Right atrium auricular region (tissue), 2 donors: Measurements from ENCODE around the gene UBTF. TPM values are rescaled to one million over a fixed set of nuclear protein-coding genes. Genes with fewer than 3 reads are reported as not detected.

ENCODE experiments used
- DNase-seq: peaks from one replicate; pipeline ENCODE4 v3.0.0-alpha.2; 2019; ENCODE audit warnings: low spot score
- H3K27ac ChIP-seq, 2 donors: fragments of 200-600 bp; sonication (generic); 1 replicate in 1 of 2; 2 replicates in 1 of 2; pipeline ENCODE4 v1.5.1; 2016 to 2019
- H3K27me3 ChIP-seq, 2 donors: fragments of 200-600 bp; sonication (generic); one replicate each; pipeline versions ENCODE4 v1.5.1 to v1.6.0; 2017 to 2019
- H3K36me3 ChIP-seq: fragments of 200-600 bp; sonication (generic); one replicate; pipeline ENCODE4 v1.5.1; 2016
- H3K4me1 ChIP-seq, 2 donors: fragments of 200-600 bp; sonication (generic); one replicate each; pipeline versions ENCODE4 v1.5.1 to v1.6.0; 2017 to 2019
- H3K4me3 ChIP-seq, 2 donors: fragments of 200-600 bp; sonication (generic); 1 replicate in 1 of 2; 2 replicates in 1 of 2; pipeline ENCODE4 v1.5.1; 2017 to 2019; ENCODE audit warnings: mild to moderate bottlenecking in 1 of 2, moderate library complexity in 1 of 2
- H3K9me3 ChIP-seq, 2 donors: fragments of 200-600 bp; sonication (generic); one replicate each; pipeline ENCODE4 v1.5.1; 2019
- CTCF ChIP-seq, 2 donors: fragments of 200-600 bp; sonication (generic); IDR thresholded peaks; one replicate each; pipeline ENCODE4 v1.5.1; 2019; ENCODE audit warnings: antibody characterized with exemption in 2 of 2
- total RNA-seq, 2 donors: library from RNA; depleted of rRNA; stranded (reverse); fragments of >200 nt; gene quantifications; one replicate each; pipeline ENCODE4 v1.1.0, GENCODE V29; 2016

UBTF gene
- total RNA-seq, 2 donors from 2014 or later: 39.3 to 42.3 TPM

GRCh38 chr17:44192750-44193149 is 26.7 kb downstream of the UBTF start:
- no peak for TF ChIP-seq CTCF (IDR thresholded peaks at IDR 0.05)
- Histone ChIP-seq H3K27ac (no peak overlapping the region), H3K4me3 (no peak overlapping the region), H3K27me3 (no peaks in the 10 kb centered on the region), H3K9me3 (no peaks in the 10 kb centered on the region), H3K36me3 (peaks cover 61% of the 10 kb centered on the region), H3K4me1 (peaks cover 0 to 17% of the 10 kb centered on the region in 2 donors)
- DNase-seq: no peak

GRCh38 chr17:44191941-44192496 is 27.5 kb downstream of the UBTF start:
- Histone ChIP-seq H3K36me3 (peaks cover 55% of the 10 kb centered on the region), H3K4me3 (no peak overlapping the region), H3K9me3 (no peaks in the 10 kb centered on the region), H3K4me1 (peaks cover 0 to 14% of the 10 kb centered on the region in 2 donors), H3K27ac (no peak overlapping the region), H3K27me3 (no peaks in the 10 kb centered on the region)
- DNase-seq: no peak
- no peak for TF ChIP-seq CTCF (IDR thresholded peaks at IDR 0.05)

GRCh38 chr17:44191369-44191768 is 28.1 kb downstream of the UBTF start:
- TF ChIP-seq CTCF (IDR thresholded peaks at IDR 0.05): no peak
- Histone ChIP-seq H3K4me1 (peaks cover 0 to 12% of the 10 kb centered on the region in 2 donors), H3K27ac (no peak overlapping the region), H3K9me3 (no peaks in the 10 kb centered on the region), H3K27me3 (no peaks in the 10 kb centered on the region), H3K36me3 (peaks cover 53% of the 10 kb centered on the region), H3K4me3 (no peak overlapping the region)
- DNase-seq: no peak

GRCh38 chr17:44190481-44190880 is 29.0 kb downstream of the UBTF start:
- no peak overlapping the region for H3K4me3 ChIP-seq
- peaks cover 0 to 18% of the 10 kb centered on the region in 2 donors for H3K4me1 ChIP-seq
- DNase-seq: no peak
- H3K9me3 ChIP-seq: no peaks in the 10 kb centered on the region
- H3K36me3 ChIP-seq: peaks cover 44% of the 10 kb centered on the region
- H3K27me3 ChIP-seq: no peaks in the 10 kb centered on the region
- no peak overlapping the region for H3K27ac ChIP-seq
- no peak for TF ChIP-seq CTCF (IDR thresholded peaks at IDR 0.05)

GRCh38 chr17:44188576-44189403 is 30.7 kb downstream of the UBTF start:
- H3K4me1 ChIP-seq: peaks cover 0 to 29% of the 10 kb centered on the region in 2 donors
- H3K9me3 ChIP-seq: no peaks in the 10 kb centered on the region
- no peak for TF ChIP-seq CTCF (IDR thresholded peaks at IDR 0.05)
- no peaks in the 10 kb centered on the region for H3K27me3 ChIP-seq
- no peak for DNase-seq
- H3K27ac ChIP-seq: peak overlapping the region in 1 of 2 donors; percentile 99
- H3K36me3 ChIP-seq: peaks cover 27% of the 10 kb centered on the region
- H3K4me3 ChIP-seq: no peak overlapping the region
